ENCODE measurements around the gene PRKCH.

DNA sequence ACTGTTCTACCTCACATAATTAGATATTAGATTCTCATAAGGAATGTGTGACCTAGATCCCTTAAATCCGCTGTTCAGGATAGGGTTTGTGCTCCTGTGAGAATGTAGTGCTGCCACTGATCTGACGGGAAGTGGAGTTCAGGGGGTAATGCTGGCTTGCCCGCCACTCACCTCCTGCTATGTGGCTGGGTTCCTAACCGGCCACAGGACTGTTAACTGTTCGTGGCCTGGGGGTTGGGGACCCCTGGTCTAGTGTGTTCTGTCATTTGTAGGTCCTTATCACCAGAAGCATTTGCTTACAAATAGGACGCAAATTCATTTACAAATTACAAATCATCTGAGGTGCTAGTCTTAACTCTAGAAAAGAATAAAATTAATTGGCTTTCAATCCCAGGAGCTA is 23.8 kb upstream of the PRKCH start:
- no peak for TF ChIP-seq NFYB (CRISPR knock-in tag; conservative IDR thresholded peaks at IDR 0.05; ENCODE audit: low read depth)
- TF ChIP-seq, protein P1, sequence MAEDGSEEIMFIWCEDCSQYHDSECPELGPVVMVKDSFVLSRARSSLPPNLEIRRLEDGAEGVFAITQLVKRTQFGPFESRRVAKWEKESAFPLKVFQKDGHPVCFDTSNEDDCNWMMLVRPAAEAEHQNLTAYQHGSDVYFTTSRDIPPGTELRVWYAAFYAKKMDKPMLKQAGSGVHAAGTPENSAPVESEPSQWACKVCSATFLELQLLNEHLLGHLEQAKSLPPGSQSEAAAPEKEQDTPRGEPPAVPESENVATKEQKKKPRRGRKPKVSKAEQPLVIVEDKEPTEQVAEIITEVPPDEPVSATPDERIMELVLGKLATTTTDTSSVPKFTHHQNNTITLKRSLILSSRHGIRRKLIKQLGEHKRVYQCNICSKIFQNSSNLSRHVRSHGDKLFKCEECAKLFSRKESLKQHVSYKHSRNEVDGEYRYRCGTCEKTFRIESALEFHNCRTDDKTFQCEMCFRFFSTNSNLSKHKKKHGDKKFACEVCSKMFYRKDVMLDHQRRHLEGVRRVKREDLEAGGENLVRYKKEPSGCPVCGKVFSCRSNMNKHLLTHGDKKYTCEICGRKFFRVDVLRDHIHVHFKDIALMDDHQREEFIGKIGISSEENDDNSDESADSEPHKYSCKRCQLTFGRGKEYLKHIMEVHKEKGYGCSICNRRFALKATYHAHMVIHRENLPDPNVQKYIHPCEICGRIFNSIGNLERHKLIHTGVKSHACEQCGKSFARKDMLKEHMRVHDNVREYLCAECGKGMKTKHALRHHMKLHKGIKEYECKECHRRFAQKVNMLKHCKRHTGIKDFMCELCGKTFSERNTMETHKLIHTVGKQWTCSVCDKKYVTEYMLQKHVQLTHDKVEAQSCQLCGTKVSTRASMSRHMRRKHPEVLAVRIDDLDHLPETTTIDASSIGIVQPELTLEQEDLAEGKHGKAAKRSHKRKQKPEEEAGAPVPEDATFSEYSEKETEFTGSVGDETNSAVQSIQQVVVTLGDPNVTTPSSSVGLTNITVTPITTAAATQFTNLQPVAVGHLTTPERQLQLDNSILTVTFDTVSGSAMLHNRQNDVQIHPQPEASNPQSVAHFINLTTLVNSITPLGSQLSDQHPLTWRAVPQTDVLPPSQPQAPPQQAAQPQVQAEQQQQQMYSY (CRISPR knock-in tag; IDR thresholded peaks at IDR 0.05): no peak

Measured in WTC11 (cell line).